Measurements from ENCODE around the gene KRTAP9-1.

GRCh38 chr17:41212524-41213169 is 23.0 kb downstream of the KRTAP9-1 start:
- TF ChIP-seq CTCF (IDR thresholded peaks at IDR 0.05): no peak
- no peak for TF ChIP-seq EZH2phosphoT487 (IDR thresholded peaks at IDR 0.05)

All from neural progenitor cell (in vitro differentiated cells).